Islet of Langerhans (tissue), 1 donor: ENCODE results near the gene APOBEC3G.
"Not testable (repeated sequence)": the region's sequence is repeated elsewhere in the genome, so short reads cannot be mapped to it uniquely, and the experiment has no call there.

Experiments
- FAIRE-seq: peaks from one replicate; lab custom pipeline; 2011; peaks lifted over from hg19 to GRCh38; lab: Jason Lieb, UNC

APOBEC3G gene

GRCh38 chr22:39077026-39077840 lies at the start of gene APOBEC3G:
Gene APOBEC3G (plus strand): TSS chr22:39077275. CDS start chr22:39077362, 87 bp downstream.
- not testable (repeated sequence) for FAIRE-seq

GRCh38 chr22:39027717-39028116 lies 49.4 kb upstream of the APOBEC3G start:
- FAIRE-seq: no peak

GRCh38 chr22:39028281-39028680 lies 48.8 kb upstream of the APOBEC3G start:
- FAIRE-seq: no peak

- no peak for FAIRE-seq
Measured at GRCh38 chr22:39029227-39029626, 47.8 kb upstream of the APOBEC3G start.

GRCh38 chr22:39030705-39031104 lies 46.4 kb upstream of the APOBEC3G start:
- FAIRE-seq: no peak

GRCh38 chr22:39031434-39032295 lies 45.4 kb upstream of the APOBEC3G start:
- FAIRE-seq: not testable (repeated sequence)

- FAIRE-seq: not testable (repeated sequence)
Measured at GRCh38 chr22:39037071-39037470, 40.0 kb upstream of the APOBEC3G start.

GRCh38 chr22:39039306-39040126 lies 37.6 kb upstream of the APOBEC3G start:
- no peak for FAIRE-seq

- FAIRE-seq: not testable (repeated sequence)
Measured at GRCh38 chr22:39040155-39040537, 36.9 kb upstream of the APOBEC3G start.

- FAIRE-seq: not testable (repeated sequence)
Measured at GRCh38 chr22:39040538-39041296, 36.4 kb upstream of the APOBEC3G start, which contains the start of gene APOBEC3F. Gene APOBEC3F (plus strand): TSS chr22:39040864. CDS start chr22:39040961, 97 bp downstream.

- FAIRE-seq: no peak
Measured at GRCh38 chr22:39041908-39042307, 35.2 kb upstream of the APOBEC3G start.

- FAIRE-seq: not testable (repeated sequence)
Measured at GRCh38 chr22:39043063-39043462, 34.0 kb upstream of the APOBEC3G start.

GRCh38 chr22:39045136-39045535 lies 31.9 kb upstream of the APOBEC3G start:
- FAIRE-seq: not testable (repeated sequence)

- FAIRE-seq: not testable (repeated sequence)
Measured at GRCh38 chr22:39049486-39049885, 27.6 kb upstream of the APOBEC3G start.

- not testable (repeated sequence) for FAIRE-seq
Measured at GRCh38 chr22:39051844-39052495, 25.1 kb upstream of the APOBEC3G start.

GRCh38 chr22:39055658-39056057 lies 21.4 kb upstream of the APOBEC3G start:
- FAIRE-seq: no peak

- FAIRE-seq: not testable (repeated sequence)
Measured at GRCh38 chr22:39061290-39061689, 15.8 kb upstream of the APOBEC3G start.

GRCh38 chr22:39061951-39062350 lies 15.1 kb upstream of the APOBEC3G start:
- FAIRE-seq: not testable (repeated sequence)

GRCh38 chr22:39063904-39064303 lies 13.2 kb upstream of the APOBEC3G start:
- not testable (repeated sequence) for FAIRE-seq

- FAIRE-seq: not testable (repeated sequence)
Measured at GRCh38 chr22:39066442-39067276, 10.4 kb upstream of the APOBEC3G start.
